HEK293 (cell line): ENCODE measurements around the gene RPS6KA2.

ENCODE experiments used
- CTCF ChIA-PET: fragments of 350-600 bp; formaldehyde crosslinking; extraction: SDS; loops from one replicate; lab custom pipeline; 2021; ENCODE audit warnings: antibody characterized with exemption; lab: Yijun Ruan, JAX
- POLR2A ChIA-PET: fragments of 300-600 bp; formaldehyde crosslinking; extraction: SDS; loops from one replicate; lab custom pipeline; 2020; ENCODE audit warnings: antibody characterized with exemption, inconsistent platforms; lab: Yijun Ruan, JAX
- H3K27ac ChIP-seq: fragments of 200-500 bp; sonication (Bioruptor generic); 2 replicates; pipeline ENCODE4 v1.5.1; 2014; ENCODE audit warnings: low read depth, low read length, control low read depth, inconsistent platforms; ENCODE audit errors: extremely low read depth
- H3K36me3 ChIP-seq, 2 experiments: fragments of 200-500 bp in 1 of 2; sonication (Bioruptor generic) in 1 of 2; 1 replicate in 1 of 2; 2 replicates in 1 of 2; pipeline ENCODE4 v1.5.1; 2014 to 2017; ENCODE audit warnings: inconsistent platforms in 2 of 2, low read length in 2 of 2; ENCODE audit not compliant: control insufficient read depth in 2 of 2, insufficient read depth in 1 of 2
- H3K4me1 ChIP-seq: fragments of 200-500 bp; sonication (Bioruptor generic); 2 replicates; pipeline ENCODE4 v1.5.1; 2014; ENCODE audit warnings: mild to moderate bottlenecking, low read length, inconsistent platforms; ENCODE audit not compliant: control insufficient read depth, insufficient read depth
- H3K4me3 ChIP-seq: 2 replicates; pipeline ENCODE4 v1.5.1; 2011; ENCODE audit warnings: low read depth, mild to moderate bottlenecking, control low read depth, low read length, moderate library complexity
- H3K9me3 ChIP-seq: fragments of 200-500 bp; sonication (Bioruptor generic); 2 replicates; pipeline ENCODE4 v1.5.1; 2014; ENCODE audit warnings: low read depth, low read length, inconsistent platforms; ENCODE audit not compliant: control insufficient read depth, insufficient read depth
- KLF1 ChIP-seq: fragments of 450-650 bp; formaldehyde crosslinking; IDR thresholded peaks from 2 replicates; pipeline ENCODE4 v1.5.1; 2016; ENCODE audit warnings: missing biosample characterization, missing genetic modification characterization
- SALL2 ChIP-seq: fragments of 450-650 bp; formaldehyde crosslinking; IDR thresholded peaks from 2 replicates; pipeline ENCODE4 v1.5.0; 2017; ENCODE audit warnings: missing biosample characterization, mild to moderate bottlenecking, missing genetic modification characterization, borderline replicate concordance
- ZBTB7A ChIP-seq: fragments of 450-650 bp; formaldehyde crosslinking; IDR thresholded peaks from 2 replicates; pipeline ENCODE4 v1.5.1; 2016; ENCODE audit warnings: low read depth, missing biosample characterization, missing genetic modification characterization
- ZFP3 ChIP-seq: fragments of 450-650 bp; formaldehyde crosslinking; IDR thresholded peaks from 2 replicates; pipeline ENCODE4 v1.5.1; 2016; ENCODE audit warnings: low read depth, missing biosample characterization, missing genetic modification characterization
- ZNF132 ChIP-seq: fragments of 450-650 bp; formaldehyde crosslinking; IDR thresholded peaks from 2 replicates; pipeline ENCODE4 v1.5.1; 2017; ENCODE audit warnings: missing biosample characterization, missing genetic modification characterization, borderline replicate concordance
- ZNF223 ChIP-seq: fragments of 450-650 bp; formaldehyde crosslinking; IDR thresholded peaks from 2 replicates; pipeline ENCODE4 v1.5.1; 2016; ENCODE audit warnings: missing biosample characterization, missing genetic modification characterization
- ZNF23 ChIP-seq: fragments of 450-650 bp; formaldehyde crosslinking; IDR thresholded peaks from 2 replicates; pipeline ENCODE4 v1.5.1; 2016; ENCODE audit warnings: missing biosample characterization, missing genetic modification characterization, borderline replicate concordance
- ZNF292 ChIP-seq: fragments of 450-650 bp; formaldehyde crosslinking; IDR thresholded peaks from 2 replicates; pipeline ENCODE4 v1.5.1; 2016; ENCODE audit warnings: low read depth, missing biosample characterization, missing genetic modification characterization, borderline replicate concordance
- ZNF341 ChIP-seq: fragments of 450-650 bp; formaldehyde crosslinking; IDR thresholded peaks from 2 replicates; pipeline ENCODE4; 2016; ENCODE audit warnings: low read depth, missing biosample characterization, missing genetic modification characterization
- ZNF404 ChIP-seq: fragments of 450-650 bp; formaldehyde crosslinking; IDR thresholded peaks from 2 replicates; pipeline ENCODE4 v1.5.1; 2017; ENCODE audit warnings: missing biosample characterization, missing genetic modification characterization
- ZNF561 ChIP-seq: fragments of 450-650 bp; IDR thresholded peaks from 2 replicates; pipeline ENCODE4 v1.5.1; 2018; ENCODE audit warnings: missing biosample characterization, missing genetic modification characterization, borderline replicate concordance
- ZNF585B ChIP-seq: fragments of 450-650 bp; formaldehyde crosslinking; IDR thresholded peaks from 2 replicates; pipeline ENCODE4 v1.5.1; 2016; ENCODE audit warnings: missing biosample characterization, missing genetic modification characterization
- ZNF600 ChIP-seq: fragments of 450-650 bp; formaldehyde crosslinking; IDR thresholded peaks from 2 replicates; pipeline ENCODE4 v1.5.1; 2016; ENCODE audit warnings: missing biosample characterization, missing genetic modification characterization
- ZNF664 ChIP-seq: fragments of 450-650 bp; formaldehyde crosslinking; IDR thresholded peaks from 2 replicates; pipeline ENCODE4 v1.5.1; 2016; ENCODE audit warnings: missing biosample characterization, missing genetic modification characterization
- TF ChIP-seq, protein P1 (sequence below): fragments of 450-650 bp; formaldehyde crosslinking; IDR thresholded peaks from 2 replicates; pipeline ENCODE4 v1.5.1; 2016; ENCODE audit warnings: missing biosample characterization, missing genetic modification characterization
- TF ChIP-seq, protein P2 (sequence below): fragments of 450-650 bp; formaldehyde crosslinking; IDR thresholded peaks from 2 replicates; pipeline ENCODE4 v1.5.1; 2017; ENCODE audit warnings: missing biosample characterization, missing genetic modification characterization
- TF ChIP-seq, protein P3 (sequence below): fragments of 450-650 bp; formaldehyde crosslinking; conservative IDR thresholded peaks from 2 replicates; pipeline ENCODE4 v1.5.1; 2016; ENCODE audit warnings: low read depth, missing biosample characterization, missing genetic modification characterization
- TF ChIP-seq, protein P4 (sequence below): fragments of 450-650 bp; formaldehyde crosslinking; IDR thresholded peaks from 2 replicates; pipeline ENCODE4 v1.5.1; 2016; ENCODE audit warnings: missing biosample characterization, missing genetic modification characterization, borderline replicate concordance
- TF ChIP-seq, protein P5 (sequence below): fragments of 450-650 bp; formaldehyde crosslinking; IDR thresholded peaks from 2 replicates; pipeline ENCODE4 v1.5.1; 2016; ENCODE audit warnings: missing biosample characterization, missing genetic modification characterization

RPS6KA2 gene

DNA sequence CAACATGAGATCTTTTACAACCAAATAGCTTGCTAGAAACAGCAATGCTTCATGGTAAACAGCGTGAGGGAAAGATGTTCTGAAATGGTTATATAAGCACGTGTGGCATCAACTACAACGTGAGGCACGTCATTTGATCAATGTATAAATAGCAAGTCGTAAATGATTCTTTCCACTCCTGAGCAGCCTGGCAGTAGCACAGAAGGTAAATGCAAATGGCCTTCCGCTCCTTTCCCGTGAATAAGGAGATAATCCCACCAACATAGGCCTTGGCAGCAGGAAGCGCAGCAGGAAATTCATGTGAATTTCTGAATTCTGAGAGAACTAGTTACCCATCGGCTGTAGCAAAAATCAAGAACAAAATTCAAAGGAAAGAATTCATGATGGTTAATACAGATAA is 17.0 kb downstream of the RPS6KA2 start:
- CTCF ChIA-PET = interaction anchor here (0.6 kb wide), 1 partner anchor 129 kb away, joined by 3 read pairs; no protein-coding TSS in a partner anchor
- H3K36me3 ChIP-seq = no peaks in the 10 kb centered on the region
- POLR2A ChIA-PET = interaction anchor here (1.4 kb wide), 1 partner anchor 16 kb away, joined by 4 read pairs; no protein-coding TSS in a partner anchor
- H3K9me3 ChIP-seq = no peaks in the 10 kb centered on the region
- no peak overlapping the region for H3K4me3 ChIP-seq
- no peak overlapping the region for H3K27ac ChIP-seq
- H3K4me1 ChIP-seq = no peaks in the 10 kb centered on the region
- no peak for TF ChIP-seq ZNF600 (tag by site-specific recombination)
- TF ChIP-seq ZNF341 = no peak
- TF ChIP-seq ZNF561 (tag by site-specific recombination) = no peak
- TF ChIP-seq, protein P1, sequence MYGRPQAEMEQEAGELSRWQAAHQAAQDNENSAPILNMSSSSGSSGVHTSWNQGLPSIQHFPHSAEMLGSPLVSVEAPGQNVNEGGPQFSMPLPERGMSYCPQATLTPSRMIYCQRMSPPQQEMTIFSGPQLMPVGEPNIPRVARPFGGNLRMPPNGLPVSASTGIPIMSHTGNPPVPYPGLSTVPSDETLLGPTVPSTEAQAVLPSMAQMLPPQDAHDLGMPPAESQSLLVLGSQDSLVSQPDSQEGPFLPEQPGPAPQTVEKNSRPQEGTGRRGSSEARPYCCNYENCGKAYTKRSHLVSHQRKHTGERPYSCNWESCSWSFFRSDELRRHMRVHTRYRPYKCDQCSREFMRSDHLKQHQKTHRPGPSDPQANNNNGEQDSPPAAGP (tag by site-specific recombination) = no peak
- no peak for TF ChIP-seq ZBTB7A (tag by site-specific recombination)
- no peak for TF ChIP-seq ZNF585B (tag by site-specific recombination)
- no peak for TF ChIP-seq ZNF23 (tag by site-specific recombination)
- TF ChIP-seq KLF1 = no peak
- TF ChIP-seq ZNF132 = no peak
- TF ChIP-seq ZNF664 (tag by site-specific recombination) = no peak
- TF ChIP-seq, protein P2, sequence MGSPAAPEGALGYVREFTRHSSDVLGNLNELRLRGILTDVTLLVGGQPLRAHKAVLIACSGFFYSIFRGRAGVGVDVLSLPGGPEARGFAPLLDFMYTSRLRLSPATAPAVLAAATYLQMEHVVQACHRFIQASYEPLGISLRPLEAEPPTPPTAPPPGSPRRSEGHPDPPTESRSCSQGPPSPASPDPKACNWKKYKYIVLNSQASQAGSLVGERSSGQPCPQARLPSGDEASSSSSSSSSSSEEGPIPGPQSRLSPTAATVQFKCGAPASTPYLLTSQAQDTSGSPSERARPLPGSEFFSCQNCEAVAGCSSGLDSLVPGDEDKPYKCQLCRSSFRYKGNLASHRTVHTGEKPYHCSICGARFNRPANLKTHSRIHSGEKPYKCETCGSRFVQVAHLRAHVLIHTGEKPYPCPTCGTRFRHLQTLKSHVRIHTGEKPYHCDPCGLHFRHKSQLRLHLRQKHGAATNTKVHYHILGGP = no peak
- TF ChIP-seq ZNF292 (tag by site-specific recombination) = no peak
- no peak for TF ChIP-seq ZFP3 (tag by site-specific recombination)
- TF ChIP-seq ZNF404 (tag by site-specific recombination) = no peak
- TF ChIP-seq, protein P3, sequence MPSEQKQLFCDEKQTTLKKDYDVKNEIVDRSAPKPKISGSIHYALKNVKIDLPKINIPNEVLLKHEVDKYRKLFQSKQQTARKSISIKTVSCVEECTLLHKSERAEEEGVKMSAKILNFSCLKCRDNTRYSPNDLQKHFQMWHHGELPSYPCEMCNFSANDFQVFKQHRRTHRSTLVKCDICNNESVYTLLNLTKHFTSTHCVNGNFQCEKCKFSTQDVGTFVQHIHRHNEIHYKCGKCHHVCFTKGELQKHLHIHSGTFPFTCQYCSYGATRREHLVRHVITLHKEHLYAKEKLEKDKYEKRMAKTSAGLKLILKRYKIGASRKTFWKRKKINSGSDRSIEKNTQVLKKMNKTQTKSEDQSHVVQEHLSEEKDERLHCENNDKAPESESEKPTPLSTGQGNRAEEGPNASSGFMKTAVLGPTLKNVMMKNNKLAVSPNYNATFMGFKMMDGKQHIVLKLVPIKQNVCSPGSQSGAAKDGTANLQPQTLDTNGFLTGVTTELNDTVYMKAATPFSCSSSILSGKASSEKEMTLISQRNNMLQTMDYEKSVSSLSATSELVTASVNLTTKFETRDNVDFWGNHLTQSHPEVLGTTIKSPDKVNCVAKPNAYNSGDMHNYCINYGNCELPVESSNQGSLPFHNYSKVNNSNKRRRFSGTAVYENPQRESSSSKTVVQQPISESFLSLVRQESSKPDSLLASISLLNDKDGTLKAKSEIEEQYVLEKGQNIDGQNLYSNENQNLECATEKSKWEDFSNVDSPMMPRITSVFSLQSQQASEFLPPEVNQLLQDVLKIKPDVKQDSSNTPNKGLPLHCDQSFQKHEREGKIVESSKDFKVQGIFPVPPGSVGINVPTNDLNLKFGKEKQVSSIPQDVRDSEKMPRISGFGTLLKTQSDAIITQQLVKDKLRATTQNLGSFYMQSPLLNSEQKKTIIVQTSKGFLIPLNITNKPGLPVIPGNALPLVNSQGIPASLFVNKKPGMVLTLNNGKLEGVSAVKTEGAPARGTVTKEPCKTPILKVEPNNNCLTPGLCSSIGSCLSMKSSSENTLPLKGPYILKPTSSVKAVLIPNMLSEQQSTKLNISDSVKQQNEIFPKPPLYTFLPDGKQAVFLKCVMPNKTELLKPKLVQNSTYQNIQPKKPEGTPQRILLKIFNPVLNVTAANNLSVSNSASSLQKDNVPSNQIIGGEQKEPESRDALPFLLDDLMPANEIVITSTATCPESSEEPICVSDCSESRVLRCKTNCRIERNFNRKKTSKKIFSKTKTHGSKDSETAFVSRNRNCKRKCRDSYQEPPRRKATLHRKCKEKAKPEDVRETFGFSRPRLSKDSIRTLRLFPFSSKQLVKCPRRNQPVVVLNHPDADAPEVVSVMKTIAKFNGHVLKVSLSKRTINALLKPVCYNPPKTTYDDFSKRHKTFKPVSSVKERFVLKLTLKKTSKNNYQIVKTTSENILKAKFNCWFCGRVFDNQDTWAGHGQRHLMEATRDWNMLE (tag by site-specific recombination) = no peak
- TF ChIP-seq, protein P4, sequence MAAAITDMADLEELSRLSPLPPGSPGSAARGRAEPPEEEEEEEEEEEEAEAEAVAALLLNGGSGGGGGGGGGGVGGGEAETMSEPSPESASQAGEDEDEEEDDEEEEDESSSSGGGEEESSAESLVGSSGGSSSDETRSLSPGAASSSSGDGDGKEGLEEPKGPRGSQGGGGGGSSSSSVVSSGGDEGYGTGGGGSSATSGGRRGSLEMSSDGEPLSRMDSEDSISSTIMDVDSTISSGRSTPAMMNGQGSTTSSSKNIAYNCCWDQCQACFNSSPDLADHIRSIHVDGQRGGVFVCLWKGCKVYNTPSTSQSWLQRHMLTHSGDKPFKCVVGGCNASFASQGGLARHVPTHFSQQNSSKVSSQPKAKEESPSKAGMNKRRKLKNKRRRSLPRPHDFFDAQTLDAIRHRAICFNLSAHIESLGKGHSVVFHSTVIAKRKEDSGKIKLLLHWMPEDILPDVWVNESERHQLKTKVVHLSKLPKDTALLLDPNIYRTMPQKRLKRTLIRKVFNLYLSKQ (tag by site-specific recombination) = no peak
- TF ChIP-seq, all 188 proteins: peak for 0

DNA sequence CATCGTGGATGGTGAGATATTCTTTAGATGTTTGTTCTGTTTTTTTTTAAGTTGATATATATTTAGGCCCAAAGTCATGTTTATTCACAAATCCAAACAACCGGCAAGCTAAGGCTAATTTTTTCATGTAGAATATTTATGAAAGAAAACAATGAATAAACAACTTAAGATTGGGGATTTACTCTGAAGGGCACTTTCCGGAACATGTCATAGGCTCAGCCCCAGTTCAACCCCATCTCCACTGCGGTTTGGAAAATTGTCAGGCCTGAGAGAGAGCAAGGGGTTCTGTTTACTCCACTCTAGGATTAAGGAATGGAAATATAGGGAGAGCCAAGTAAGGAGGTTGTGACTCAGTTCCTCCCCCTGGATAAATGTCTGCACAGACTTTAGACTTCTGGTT is 18.3 kb downstream of the RPS6KA2 start:
- Histone ChIP-seq H3K4me3 (no peak overlapping the region), H3K27ac (no peak overlapping the region), H3K4me1 (no peaks in the 10 kb centered on the region), H3K36me3 (no peaks in the 10 kb centered on the region), H3K9me3 (no peaks in the 10 kb centered on the region)
- TF ChIP-seq, protein P5, sequence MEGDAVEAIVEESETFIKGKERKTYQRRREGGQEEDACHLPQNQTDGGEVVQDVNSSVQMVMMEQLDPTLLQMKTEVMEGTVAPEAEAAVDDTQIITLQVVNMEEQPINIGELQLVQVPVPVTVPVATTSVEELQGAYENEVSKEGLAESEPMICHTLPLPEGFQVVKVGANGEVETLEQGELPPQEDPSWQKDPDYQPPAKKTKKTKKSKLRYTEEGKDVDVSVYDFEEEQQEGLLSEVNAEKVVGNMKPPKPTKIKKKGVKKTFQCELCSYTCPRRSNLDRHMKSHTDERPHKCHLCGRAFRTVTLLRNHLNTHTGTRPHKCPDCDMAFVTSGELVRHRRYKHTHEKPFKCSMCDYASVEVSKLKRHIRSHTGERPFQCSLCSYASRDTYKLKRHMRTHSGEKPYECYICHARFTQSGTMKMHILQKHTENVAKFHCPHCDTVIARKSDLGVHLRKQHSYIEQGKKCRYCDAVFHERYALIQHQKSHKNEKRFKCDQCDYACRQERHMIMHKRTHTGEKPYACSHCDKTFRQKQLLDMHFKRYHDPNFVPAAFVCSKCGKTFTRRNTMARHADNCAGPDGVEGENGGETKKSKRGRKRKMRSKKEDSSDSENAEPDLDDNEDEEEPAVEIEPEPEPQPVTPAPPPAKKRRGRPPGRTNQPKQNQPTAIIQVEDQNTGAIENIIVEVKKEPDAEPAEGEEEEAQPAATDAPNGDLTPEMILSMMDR (tag by site-specific recombination) = no peak
- TF ChIP-seq ZNF223 (tag by site-specific recombination) = no peak
- TF ChIP-seq SALL2 (tag by site-specific recombination) = no peak
- CTCF ChIA-PET = no interaction called here
- POLR2A ChIA-PET = interaction anchor here (1.4 kb wide), 1 partner anchor 18 kb away, joined by 4 read pairs; no protein-coding TSS in a partner anchor
